HG03025 (cell line): ENCODE data around the gene STK4.

Experiments
- ATAC-seq: cut with Tn5 transposase; IDR thresholded peaks from one replicate; pipeline ENCODE4 v1.9.1; 2021; ENCODE audit warnings: mild to moderate bottlenecking, moderate library complexity; ENCODE audit not compliant: unreplicated experiment, low FRiP score

STK4 gene

GRCh38 chr20:44952731-44953130, 13.6 kb upstream of the STK4 start:
- no peak for ATAC-seq

DNA sequence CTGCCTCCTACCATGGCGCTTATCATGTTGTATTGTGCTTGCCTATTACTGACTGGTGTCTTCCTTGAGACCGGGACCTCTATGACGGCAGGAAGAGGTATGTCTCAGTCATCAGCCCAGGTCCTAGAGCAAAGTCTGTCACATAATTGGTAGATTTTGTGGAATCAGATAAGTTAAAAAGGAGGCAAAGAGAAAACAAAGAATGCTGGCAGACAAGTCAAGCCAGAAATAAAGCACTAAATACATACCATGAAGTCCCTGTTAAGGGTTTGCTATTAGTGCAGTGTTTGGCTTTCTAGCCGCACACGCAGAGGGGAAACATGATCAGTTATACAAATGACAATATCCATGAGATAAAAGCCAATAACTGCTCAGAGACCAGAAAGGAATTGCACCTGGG, 12.1 kb upstream of the STK4 start:
- no peak for ATAC-seq

DNA sequence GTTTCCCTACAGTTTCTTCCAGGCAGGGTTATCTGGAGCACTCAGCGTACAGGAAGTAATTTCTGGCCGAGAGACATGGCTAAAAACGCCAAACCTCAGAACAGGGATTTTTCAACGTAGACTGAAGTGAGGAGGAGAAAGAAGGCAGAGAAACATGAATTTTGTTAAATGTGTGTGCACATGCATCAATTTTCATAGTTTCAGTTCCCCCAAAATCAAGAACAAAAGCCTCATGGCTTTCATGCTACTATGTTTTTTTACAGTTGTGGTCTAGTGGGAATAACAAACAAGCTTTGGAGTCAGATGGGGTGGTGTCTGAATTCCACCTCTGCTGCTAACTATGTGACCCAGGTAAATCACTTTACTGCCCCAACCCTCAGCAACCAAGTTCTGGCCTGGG, 11.0 kb upstream of the STK4 start:
- no peak for ATAC-seq

DNA sequence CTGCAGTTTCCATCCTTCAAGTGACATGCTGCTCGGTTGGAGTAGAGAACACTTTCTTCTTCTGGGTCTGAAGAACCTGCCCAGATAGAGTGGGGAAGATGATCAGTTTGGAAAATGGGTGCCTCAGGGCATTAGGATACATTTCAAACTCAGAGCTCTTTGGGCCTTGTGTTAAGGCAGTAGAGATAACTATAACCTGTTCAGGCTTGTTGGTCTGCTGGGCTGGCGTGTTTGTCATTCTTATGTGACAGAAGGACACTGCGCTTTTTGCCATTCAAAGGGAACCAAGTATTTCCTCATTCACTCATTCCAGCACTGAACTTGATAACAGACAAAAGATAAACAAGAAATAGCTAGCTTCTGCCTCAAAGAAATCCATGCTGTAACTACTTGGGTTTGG, 9.9 kb upstream of the STK4 start:
- no peak for ATAC-seq

DNA sequence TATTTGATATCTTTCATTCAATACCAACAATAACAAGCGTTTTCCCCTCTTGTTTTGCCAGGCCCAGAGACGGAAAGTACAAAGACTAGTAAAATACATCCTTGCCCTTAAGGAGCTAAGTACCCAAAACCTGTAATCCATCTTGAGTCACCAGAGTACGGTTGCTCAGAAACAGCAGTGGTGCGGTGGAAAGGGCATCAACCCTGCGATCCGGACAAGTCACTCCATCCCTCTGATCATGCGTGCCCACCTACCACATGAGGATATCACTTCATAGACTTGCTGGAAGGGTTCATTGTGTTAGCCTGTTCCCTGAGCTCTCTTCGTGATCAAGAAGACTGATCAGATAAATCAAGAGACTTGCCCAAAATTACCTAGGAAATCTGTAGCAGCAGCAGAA, 8.0 kb upstream of the STK4 start:
- ATAC-seq, result no peak

- ATAC-seq, result no peak
Observed at GRCh38 chr20:44959082-44959637, 7.2 kb upstream of the STK4 start.

- peak; percentile 30 for ATAC-seq
Observed at GRCh38 chr20:44959638-44960102, 6.6 kb upstream of the STK4 start.

DNA sequence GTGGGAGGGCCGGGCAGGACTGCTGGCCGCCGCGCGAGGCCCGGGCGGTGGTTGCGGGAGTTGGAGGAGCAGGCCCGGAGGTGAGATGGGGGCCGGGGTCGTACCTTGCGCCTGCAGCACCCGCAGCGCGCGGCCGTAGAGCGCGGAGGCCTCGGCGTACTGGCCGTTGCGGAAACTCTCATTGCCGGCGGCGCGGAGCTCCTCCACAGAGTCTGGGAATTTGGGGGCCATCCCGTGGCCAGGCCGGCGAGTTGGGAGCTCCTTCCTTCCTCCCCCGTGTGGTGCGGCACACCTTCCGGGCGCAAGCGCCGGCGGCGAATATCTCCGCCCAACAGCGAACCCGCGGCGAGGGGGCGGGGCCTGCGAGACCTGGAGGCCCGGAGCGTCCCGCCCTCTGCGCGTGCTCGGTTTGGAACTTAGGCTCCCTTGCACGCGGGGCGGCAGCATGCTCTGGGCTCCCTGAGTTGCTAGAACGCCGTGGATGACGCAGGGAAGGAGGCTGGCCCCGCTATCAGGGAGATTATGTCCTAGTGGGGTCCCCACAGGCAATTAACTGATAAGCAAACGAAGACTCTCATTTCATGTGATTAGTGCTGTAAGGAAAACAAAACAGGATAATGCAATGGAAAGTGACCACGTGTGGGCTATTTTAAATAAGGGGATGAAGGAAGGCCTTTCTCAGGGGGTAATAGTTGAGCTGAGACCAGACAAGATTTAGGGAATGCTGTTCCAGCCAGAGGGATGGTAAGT, 6.0 kb upstream of the STK4 start, which contains the start of gene TOMM34:
TOMM34 (minus strand) TSS at position 295 of the 750 bp plus-strand sequence; CDS start at position 231, 64 bp downstream.
- ATAC-seq, result peak; percentile 80

- no peak for ATAC-seq
Observed at GRCh38 chr20:44961011-44961869, 5.1 kb upstream of the STK4 start.

GRCh38 chr20:44961870-44962267, 4.4 kb upstream of the STK4 start:
- ATAC-seq, result no peak

DNA sequence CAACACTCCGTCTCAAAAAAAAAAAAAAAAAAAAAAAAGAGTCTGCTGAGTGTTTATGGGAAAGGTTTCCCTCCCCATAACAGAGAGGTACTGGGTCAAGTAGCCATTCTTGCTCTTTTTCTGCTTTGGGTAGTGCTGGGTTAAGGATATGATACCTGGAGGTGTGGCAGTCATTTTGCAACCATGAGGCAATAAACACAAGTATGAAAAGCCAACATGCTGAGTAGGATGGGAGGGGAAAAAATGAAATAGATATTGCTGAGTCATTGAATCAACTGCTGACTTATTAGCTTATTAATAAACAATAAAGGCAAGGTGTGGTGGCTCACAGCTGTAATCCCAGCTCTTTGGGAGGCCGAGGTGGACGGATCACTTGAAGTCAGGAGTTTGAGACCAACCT, 3.8 kb upstream of the STK4 start:
- no peak for ATAC-seq

- ATAC-seq, result no peak
Observed at GRCh38 chr20:44963325-44964215, 2.7 kb upstream of the STK4 start.

DNA sequence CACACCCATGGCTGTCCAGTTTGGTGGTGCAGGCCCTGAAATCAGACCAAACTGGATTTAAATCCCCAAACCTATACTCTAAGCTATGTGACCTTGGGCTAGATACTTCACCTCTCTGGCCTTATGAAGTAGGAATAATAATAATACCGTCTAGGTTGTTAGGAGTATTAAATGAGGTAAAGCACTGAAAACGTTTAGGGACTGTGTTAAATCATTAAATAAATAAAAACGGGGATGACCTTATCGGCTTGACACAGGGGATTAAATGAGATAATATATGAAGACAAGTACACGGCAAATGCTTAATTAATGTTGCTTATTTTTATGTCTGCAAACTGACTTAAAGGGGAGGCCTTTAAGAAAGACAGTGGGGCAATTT, 672 bp upstream of the STK4 start:
- ATAC-seq, result no peak

- ATAC-seq, result no peak
Observed at GRCh38 chr20:44967207-44967807, 995 bp downstream of the STK4 start.

DNA sequence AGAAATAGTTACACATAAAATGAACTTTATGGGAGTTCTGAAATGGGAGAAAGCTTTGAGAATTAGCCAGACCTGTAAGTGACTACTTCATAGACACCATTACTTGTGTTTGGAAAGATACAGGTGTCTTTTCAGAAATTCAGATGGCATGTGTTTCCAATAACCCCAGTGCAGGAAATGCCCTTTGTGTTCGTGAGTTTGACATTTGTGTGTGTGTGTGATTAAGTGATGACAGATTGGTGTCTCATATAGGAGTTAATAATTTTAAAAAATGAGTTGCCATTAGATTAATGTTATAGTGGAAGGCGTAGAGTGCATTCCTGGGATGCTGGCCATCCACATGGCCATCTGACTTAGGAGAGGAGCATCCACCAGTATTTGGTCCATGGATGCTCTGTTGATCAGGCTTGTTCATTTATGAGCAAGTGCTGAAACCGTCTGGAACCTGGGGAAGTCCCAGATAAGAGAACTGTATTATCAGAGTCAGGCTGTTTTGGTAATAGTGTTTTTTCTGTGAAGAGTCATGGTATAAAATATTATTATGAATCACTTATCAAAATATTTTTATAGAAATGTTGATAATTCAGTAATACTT, 3.1 kb downstream of the STK4 start:
- ATAC-seq, result no peak

DNA sequence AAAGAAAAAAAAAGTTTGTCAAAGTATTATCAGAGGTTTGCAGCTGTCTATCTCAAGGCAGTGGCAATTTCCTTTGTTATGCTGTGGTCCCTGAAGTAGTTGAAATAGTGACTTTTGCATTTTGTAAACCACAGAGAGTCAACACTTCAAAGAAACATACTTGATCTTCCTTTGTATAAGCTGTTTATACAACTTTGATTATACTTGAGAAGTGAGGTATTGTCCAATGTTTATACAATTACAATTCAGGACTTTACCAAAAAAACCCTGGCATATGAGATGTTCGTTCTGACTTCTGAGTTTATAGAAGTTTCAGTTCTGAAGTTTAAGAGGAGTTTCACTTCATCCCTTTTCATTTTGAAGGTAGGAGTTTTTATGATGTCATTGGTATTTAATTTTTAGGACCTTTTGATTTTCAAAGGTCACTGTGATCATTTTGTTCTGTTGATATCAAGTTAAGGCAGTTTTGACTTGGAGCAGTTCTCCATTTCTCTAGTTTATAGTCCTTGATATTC, 4.0 kb downstream of the STK4 start:
- ATAC-seq, result no peak

DNA sequence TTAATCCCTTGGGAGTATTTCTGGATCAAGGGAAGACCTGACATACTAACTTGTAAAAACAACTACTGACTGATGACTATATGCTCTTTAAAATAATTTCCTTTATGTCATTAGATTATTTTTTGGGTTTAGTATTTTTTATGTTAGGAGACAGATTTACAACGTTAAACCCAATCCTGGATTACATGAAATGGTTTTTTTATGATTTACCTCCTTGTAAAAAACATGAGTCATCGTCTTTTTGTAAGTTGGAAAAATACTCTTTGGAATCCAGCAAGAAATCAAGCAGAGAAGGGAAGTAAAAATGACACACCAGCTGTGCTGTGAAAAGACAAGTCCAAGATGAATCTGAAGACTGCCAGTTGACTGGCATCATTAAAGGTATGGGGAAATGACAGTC, 6.7 kb downstream of the STK4 start:
- ATAC-seq, result no peak

DNA sequence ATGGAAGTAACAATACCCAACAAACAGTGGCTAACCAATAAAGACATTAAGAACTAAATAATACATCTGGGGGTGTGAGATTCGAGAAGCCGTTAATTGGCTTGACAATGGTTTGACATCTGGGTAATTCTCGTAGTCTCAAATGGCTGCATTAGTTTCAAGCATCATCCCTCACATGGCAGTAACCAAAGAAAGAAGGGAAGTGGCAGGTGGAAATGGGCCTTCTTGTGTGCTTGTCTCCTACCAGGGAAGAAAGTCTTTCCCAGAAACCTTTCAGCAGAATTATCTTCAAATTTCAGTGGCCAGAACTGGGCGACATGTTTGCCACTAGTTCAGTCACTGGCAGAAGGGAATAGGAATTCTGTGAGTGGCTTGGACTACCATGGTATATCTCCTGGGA, 10.4 kb downstream of the STK4 start:
- ATAC-seq, result no peak

- peak; percentile 66 for ATAC-seq
Observed at GRCh38 chr20:44979090-44979621, 12.8 kb downstream of the STK4 start.
